GM12878 (cell line): ENCODE results near the gene SASH1. TPM values are rescaled to one million over a fixed set of nuclear protein-coding genes. Genes with fewer than 3 reads are reported as not detected.

ENCODE experiments used
- ATAC-seq: fragments of 200-7000 bp; cut with Tn5 transposase; 3 replicates; pipeline ENCODE4 v1.9.1; 2020; ENCODE audit warnings: mild to moderate bottlenecking, moderate library complexity
- BruUV-seq: library from RNA; stranded (reverse); fragments of 400-500 nt; replicated peaks from 2 replicates; lab custom pipeline; 2021; lab: Mats Ljungman, UMichigan
- CTCF ChIA-PET: fragments of 300-600 bp; sonication (Branson Sonifier 250); formaldehyde crosslinking; extraction: SDS; loops from one replicate; lab custom pipeline; 2021; ENCODE audit warnings: inconsistent platforms; lab: Yijun Ruan, JAX
- POLR2A ChIA-PET: fragments of 350-600 bp; formaldehyde crosslinking; extraction: SDS; loops from one replicate; lab custom pipeline; 2021; ENCODE audit warnings: inconsistent platforms; lab: Charles Lee
- RAD21 ChIA-PET: fragments of 300-600 bp; sonication (Branson Sonifier 250); formaldehyde crosslinking; loops from one replicate; lab custom pipeline; 2023; ENCODE audit warnings: antibody characterized with exemption; ENCODE audit not compliant: unreplicated experiment; lab: Charles Lee
- SMC1A ChIA-PET: fragments of 300-600 bp; sonication (Branson Sonifier 250); formaldehyde crosslinking; loops from one replicate; lab custom pipeline; 2023; ENCODE audit not compliant: unreplicated experiment, uncharacterized antibody; lab: Charles Lee
- DNase-seq: peaks from one replicate; pipeline ENCODE4 v3.0.0-alpha.2; 2011; ENCODE audit warnings: low read depth, low spot score
- FAIRE-seq: peaks from 3 replicates; lab custom pipeline; 2011; peaks lifted over from hg19 to GRCh38; lab: Jason Lieb, UNC
- H2AFZ ChIP-seq: 2 replicates; pipeline ENCODE4 v1.6.0; 2011; ENCODE audit warnings: low read depth, low read length, control low read depth; ENCODE audit not compliant: control insufficient read depth
- H3K27ac ChIP-seq: 2 replicates; pipeline ENCODE4 v1.5.1; 2011; ENCODE audit warnings: control low read depth; ENCODE audit not compliant: control insufficient read depth, insufficient read depth
- H3K27me3 ChIP-seq, 2 experiments: replicated peaks in 1 of 2; 2 replicates each; pipeline versions ENCODE4 v1.6.0 to v1.6.1; 2011; ENCODE audit warnings: low read length in 1 of 2; ENCODE audit not compliant: control insufficient read depth in 2 of 2, insufficient read depth in 2 of 2
- H3K36me3 ChIP-seq, 2 experiments: 2 replicates each; pipeline ENCODE4 v1.5.1; 2011; ENCODE audit warnings: low read length in 1 of 2; ENCODE audit not compliant: control insufficient read depth in 2 of 2, insufficient read depth in 2 of 2
- H3K4me1 ChIP-seq: 2 replicates; pipeline ENCODE4 v1.6.1; 2011; ENCODE audit warnings: mild to moderate bottlenecking, low read length, moderate library complexity, mixed read lengths; ENCODE audit not compliant: control insufficient read depth, insufficient read depth
- H3K4me2 ChIP-seq: 2 replicates; pipeline ENCODE4 v1.6.0; 2011; ENCODE audit warnings: control low read depth; ENCODE audit not compliant: control insufficient read depth, insufficient read depth
- H3K4me3 ChIP-seq: fragments of 200-600 bp; sonication (generic); 2 replicates; pipeline ENCODE4 v1.5.1; 2016
- H3K79me2 ChIP-seq: 2 replicates; pipeline ENCODE4 v1.6.0; 2011; ENCODE audit warnings: low read length; ENCODE audit not compliant: control insufficient read depth, insufficient read depth
- H3K9ac ChIP-seq: 2 replicates; pipeline ENCODE4 v1.8.0; 2011; ENCODE audit warnings: low read length, control low read depth, mixed read lengths; ENCODE audit not compliant: control insufficient read depth, insufficient read depth
- H3K9me3 ChIP-seq: replicated peaks from 3 replicates; pipeline ENCODE4 v1.5.1; 2011; ENCODE audit warnings: mild to moderate bottlenecking, low read length; ENCODE audit not compliant: control insufficient read depth, insufficient read depth
- H4K20me1 ChIP-seq: 2 replicates; pipeline ENCODE4 v1.6.0; 2011; ENCODE audit not compliant: control insufficient read depth, insufficient read depth
- ATF7 ChIP-seq: fragments of 450-650 bp; IDR thresholded peaks from 2 replicates; pipeline ENCODE4 v1.6.1; 2016; ENCODE audit warnings: low read depth, mild to moderate bottlenecking
- BACH1 ChIP-seq: fragments of 450-650 bp; IDR thresholded peaks from 2 replicates; pipeline ENCODE4 v1.6.1; 2017; ENCODE audit warnings: mild to moderate bottlenecking, borderline replicate concordance
- CHD1 ChIP-seq: IDR thresholded peaks from 2 replicates; pipeline ENCODE4 v1.6.1; 2012; ENCODE audit warnings: low read depth, low read length, improper control_type of control experiment
- CHD4 ChIP-seq: fragments of 200-600 bp; sonication (generic); IDR thresholded peaks from 2 replicates; pipeline ENCODE4 v1.6.1; 2016; ENCODE audit warnings: mild to moderate bottlenecking
- ESRRA ChIP-seq: IDR thresholded peaks from 2 replicates; pipeline ENCODE4 v1.6.1; 2012; ENCODE audit warnings: mild to moderate bottlenecking, low read length, improper control_type of control experiment
- HCFC1 ChIP-seq: fragments of 150-350 bp; IDR thresholded peaks from 2 replicates; pipeline ENCODE4 v1.6.1; 2014; ENCODE audit warnings: low read length
- KDM1A ChIP-seq: fragments of 200-600 bp; sonication (generic); IDR thresholded peaks from 2 replicates; pipeline ENCODE4 v1.6.1; 2016; ENCODE audit warnings: borderline replicate concordance
- LARP7 ChIP-seq: fragments of 450-650 bp; IDR thresholded peaks from 2 replicates; pipeline ENCODE4 v1.6.1; 2017; ENCODE audit warnings: mild to moderate bottlenecking
- MTA3 ChIP-seq: IDR thresholded peaks from 2 replicates; pipeline ENCODE4 v1.6.1; 2012; ENCODE audit warnings: low read length, inconsistent platforms, borderline replicate concordance
- NFIC ChIP-seq: IDR thresholded peaks from 2 replicates; pipeline ENCODE4 v1.6.1; 2012; ENCODE audit warnings: low read depth, mild to moderate bottlenecking, inconsistent platforms, low read length, moderate library complexity
- SP1 ChIP-seq: IDR thresholded peaks from one replicate; pipeline ENCODE4 v1.6.1; 2011; ENCODE audit warnings: low read depth, low read length
- STAT1 ChIP-seq: fragments of 450-650 bp; conservative IDR thresholded peaks from 2 replicates; pipeline ENCODE4 v1.6.1; 2014; ENCODE audit warnings: antibody characterized with exemption, mild to moderate bottlenecking
- TCF3 ChIP-seq: IDR thresholded peaks from 2 replicates; pipeline ENCODE4 v1.6.1; 2012; ENCODE audit warnings: low read depth, mild to moderate bottlenecking, low read length, borderline replicate concordance; ENCODE audit not compliant: insufficient read depth
- ZNF207 ChIP-seq: fragments of 450-650 bp; IDR thresholded peaks from 2 replicates; pipeline ENCODE4 v1.6.1; 2014; ENCODE audit warnings: antibody characterized with exemption, mild to moderate bottlenecking, borderline replicate concordance
- ZZZ3 ChIP-seq: IDR thresholded peaks from 2 replicates; pipeline ENCODE4 v1.6.1; 2011; ENCODE audit warnings: low read depth; ENCODE audit not compliant: control insufficient read depth, insufficient read length
- WGBS: methylation state at CpG from one replicate; pipeline ENCODE4 v1.1.6; 2016; ENCODE audit warnings: low lambda C conversion rate; ENCODE audit not compliant: insufficient replicate concordance, insufficient coverage; ENCODE audit errors: missing lambda C conversion rate; 5-methylcytosine and 5-hydroxymethylcytosine counted together
- in situ Hi-C: fragments of 300-500 bp; cut with MboI; formaldehyde crosslinking; loops from 9 replicates; pipeline ENCODE4 v1.14.3; 2018; ENCODE audit warnings: mixed read lengths
- intact Hi-C: fragments of 100-400 bp; cut with micrococcal nuclease; formaldehyde crosslinking; loops from one replicate; pipeline ENCODE4 v1.14.2; 2022; ENCODE audit not compliant: unreplicated experiment
- polyA plus RNA-seq, 11 experiments: library from polyadenylated mRNA; depleted of rRNA in 4 of 11; unstranded in 6 of 11; stranded (reverse) in 5 of 11; fragments of >200 nt; fragmentation: Nextera tagmentation in 4 of 11; fragmentation: Illumina TruSeq in 1 of 11; extraction: Ambion mirVana in 4 of 11; extraction: Trizol in 1 of 11; gene quantifications; 1 replicate in 1 of 11; 2 replicates in 10 of 11; pipeline versions ENCODE4 v1.2.1 to v1.2.3, GENCODE V29; 2011 to 2016; ENCODE audit warnings: inconsistent platforms in 2 of 11, missing spikeins in 2 of 11, low read depth in 1 of 11
- total RNA-seq, 4 experiments: library from RNA; depleted of rRNA in 3 of 4; stranded (reverse); fragments of >200 nt in 3 of 4; fragmentation: Illumina TruSeq in 1 of 4; extraction: Trizol in 1 of 4; gene quantifications; 2 replicates each; pipeline versions ENCODE4 v1.2.1 to v1.2.3, GENCODE V29; 2013 to 2021
- TF ChIP-seq, protein P1 (sequence below): fragments of 450-650 bp; formaldehyde crosslinking; IDR thresholded peaks from 2 replicates; pipeline ENCODE4 v1.5.0; 2022; ENCODE audit warnings: mild to moderate bottlenecking, missing genetic modification characterization
- TF ChIP-seq, protein P2 (sequence below): fragments of 450-650 bp; IDR thresholded peaks from 2 replicates; pipeline ENCODE4 v1.6.1; 2017; ENCODE audit warnings: borderline replicate concordance

Gene SASH1
- total and polyA plus RNA-seq, 10 of the 15 experiments (the other 5 are each of a cell fraction or from before 2014, with no cell fraction given) = 0.01 to 0.73 (median 0.14) TPM; not detected in 4

DNA sequence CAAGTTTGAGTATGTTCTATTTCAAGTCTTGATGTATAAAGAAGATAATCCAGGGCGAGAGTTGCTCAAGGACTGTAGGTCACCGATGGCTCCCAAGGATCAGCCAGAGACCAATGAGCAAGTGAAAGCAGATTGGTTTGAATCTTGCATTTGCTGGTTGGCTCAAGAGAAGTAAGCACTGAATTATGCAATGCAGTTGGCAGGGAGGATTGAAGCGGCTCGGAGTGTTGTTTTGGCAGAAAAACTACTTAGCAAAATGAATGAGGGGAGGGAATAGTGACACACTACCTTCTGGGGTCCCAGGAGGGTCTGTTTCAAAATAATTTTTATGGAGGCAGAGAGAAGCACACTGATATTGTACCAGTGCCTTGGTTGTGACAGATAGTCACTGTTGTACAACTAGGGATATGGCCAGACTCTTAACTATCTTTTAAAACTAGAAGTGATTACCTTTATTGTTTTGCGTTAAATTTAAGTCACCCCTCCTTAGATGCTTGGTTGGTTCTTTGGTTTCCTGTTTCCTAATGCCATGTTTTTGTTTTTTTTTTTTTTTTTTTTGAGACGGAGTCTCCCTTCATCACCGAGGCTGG is 15.7 kb downstream of the SASH1 start (continued):
- TF ChIP-seq, protein P1, sequence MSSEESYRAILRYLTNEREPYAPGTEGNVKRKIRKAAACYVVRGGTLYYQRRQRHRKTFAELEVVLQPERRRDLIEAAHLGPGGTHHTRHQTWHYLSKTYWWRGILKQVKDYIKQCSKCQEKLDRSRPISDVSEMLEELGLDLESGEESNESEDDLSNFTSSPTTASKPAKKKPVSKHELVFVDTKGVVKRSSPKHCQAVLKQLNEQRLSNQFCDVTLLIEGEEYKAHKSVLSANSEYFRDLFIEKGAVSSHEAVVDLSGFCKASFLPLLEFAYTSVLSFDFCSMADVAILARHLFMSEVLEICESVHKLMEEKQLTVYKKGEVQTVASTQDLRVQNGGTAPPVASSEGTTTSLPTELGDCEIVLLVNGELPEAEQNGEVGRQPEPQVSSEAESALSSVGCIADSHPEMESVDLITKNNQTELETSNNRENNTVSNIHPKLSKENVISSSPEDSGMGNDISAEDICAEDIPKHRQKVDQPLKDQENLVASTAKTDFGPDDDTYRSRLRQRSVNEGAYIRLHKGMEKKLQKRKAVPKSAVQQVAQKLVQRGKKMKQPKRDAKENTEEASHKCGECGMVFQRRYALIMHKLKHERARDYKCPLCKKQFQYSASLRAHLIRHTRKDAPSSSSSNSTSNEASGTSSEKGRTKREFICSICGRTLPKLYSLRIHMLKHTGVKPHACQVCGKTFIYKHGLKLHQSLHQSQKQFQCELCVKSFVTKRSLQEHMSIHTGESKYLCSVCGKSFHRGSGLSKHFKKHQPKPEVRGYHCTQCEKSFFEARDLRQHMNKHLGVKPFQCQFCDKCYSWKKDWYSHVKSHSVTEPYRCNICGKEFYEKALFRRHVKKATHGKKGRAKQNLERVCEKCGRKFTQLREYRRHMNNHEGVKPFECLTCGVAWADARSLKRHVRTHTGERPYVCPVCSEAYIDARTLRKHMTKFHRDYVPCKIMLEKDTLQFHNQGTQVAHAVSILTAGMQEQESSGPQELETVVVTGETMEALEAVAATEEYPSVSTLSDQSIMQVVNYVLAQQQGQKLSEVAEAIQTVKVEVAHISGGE (CRISPR knock-in tag) = no peak
- no peak for TF ChIP-seq ZZZ3
- TF ChIP-seq TCF3 = no peak
- no peak for TF ChIP-seq BACH1
- TF ChIP-seq LARP7 = no peak

DNA sequence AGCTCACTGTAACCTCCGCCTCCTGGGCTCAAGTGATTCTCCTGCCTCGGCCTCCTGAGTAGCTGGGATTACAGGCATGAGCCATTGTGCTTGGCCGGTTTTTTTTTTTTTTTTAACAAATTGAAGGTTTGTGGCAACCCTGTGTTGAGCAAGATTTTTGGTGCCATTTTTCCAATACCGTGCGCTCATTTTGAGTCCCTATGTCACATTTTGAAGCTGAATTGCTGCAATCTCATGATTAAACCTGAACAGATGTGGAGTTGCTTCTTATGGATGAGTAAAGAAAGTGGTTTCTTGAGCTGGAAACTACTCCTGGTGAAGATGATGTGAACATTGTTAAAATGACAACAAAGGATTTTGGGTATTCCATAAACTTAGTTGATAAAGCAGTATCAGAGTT is 16.6 kb downstream of the SASH1 start:
- DNase-seq = no peak
- H2AFZ ChIP-seq = no peak overlapping the region
- H3K9ac ChIP-seq = no peak overlapping the region
- H3K4me2 ChIP-seq = no peak overlapping the region
- BruUV-seq = no TSS peak
- CTCF ChIA-PET = interaction anchor here (0.6 kb wide), 1 partner anchor 104 kb away, joined by 3 read pairs; no protein-coding TSS in a partner anchor
- H3K27me3 ChIP-seq = no peaks in the 10 kb centered on the region
- no peaks in the 10 kb centered on the region for H3K36me3 ChIP-seq
- no peak for FAIRE-seq
- no peak overlapping the region for H3K27ac ChIP-seq
- RAD21 ChIA-PET = no interaction called here
- 34% methylated on average over 5 of the region's 5 CpGs for WGBS
- no peaks in the 10 kb centered on the region for H3K4me1 ChIP-seq
- intact Hi-C loops (no loop called here), in situ Hi-C loops (no loop called here)
- no peaks in the 10 kb centered on the region for H3K9me3 ChIP-seq
- no peak overlapping the region for H3K4me3 ChIP-seq
- SMC1A ChIA-PET = no interaction called here
- POLR2A ChIA-PET = interaction anchor here (0.6 kb wide), 1 partner anchor 666 kb away, joined by 4 read pairs; no protein-coding TSS in a partner anchor
- no peaks in the 10 kb centered on the region for H4K20me1 ChIP-seq
- H3K79me2 ChIP-seq = no peaks in the 10 kb centered on the region
- ATAC-seq = no peak
- TF ChIP-seq, protein P1 (CRISPR knock-in tag) = no peak
- TF ChIP-seq CHD4 (no peak), NFIC (no peak), ATF7 (no peak), KDM1A (no peak), ESRRA (no peak), CHD1 (no peak), STAT1 (no peak), ZNF207 (no peak), MTA3 (no peak), SP1 (no peak), HCFC1 (no peak)
- TF ChIP-seq, protein P2, sequence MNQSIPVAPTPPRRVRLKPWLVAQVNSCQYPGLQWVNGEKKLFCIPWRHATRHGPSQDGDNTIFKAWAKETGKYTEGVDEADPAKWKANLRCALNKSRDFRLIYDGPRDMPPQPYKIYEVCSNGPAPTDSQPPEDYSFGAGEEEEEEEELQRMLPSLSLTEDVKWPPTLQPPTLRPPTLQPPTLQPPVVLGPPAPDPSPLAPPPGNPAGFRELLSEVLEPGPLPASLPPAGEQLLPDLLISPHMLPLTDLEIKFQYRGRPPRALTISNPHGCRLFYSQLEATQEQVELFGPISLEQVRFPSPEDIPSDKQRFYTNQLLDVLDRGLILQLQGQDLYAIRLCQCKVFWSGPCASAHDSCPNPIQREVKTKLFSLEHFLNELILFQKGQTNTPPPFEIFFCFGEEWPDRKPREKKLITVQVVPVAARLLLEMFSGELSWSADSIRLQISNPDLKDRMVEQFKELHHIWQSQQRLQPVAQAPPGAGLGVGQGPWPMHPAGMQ = no peak
